ENCODE measurements around the gene HOXC11. TPM values are rescaled to one million over a fixed set of nuclear protein-coding genes. Genes with fewer than 3 reads are reported as not detected.

The HOXC11 gene
- total RNA-seq, 1 donor from 2014 or later: not detected

DNA sequence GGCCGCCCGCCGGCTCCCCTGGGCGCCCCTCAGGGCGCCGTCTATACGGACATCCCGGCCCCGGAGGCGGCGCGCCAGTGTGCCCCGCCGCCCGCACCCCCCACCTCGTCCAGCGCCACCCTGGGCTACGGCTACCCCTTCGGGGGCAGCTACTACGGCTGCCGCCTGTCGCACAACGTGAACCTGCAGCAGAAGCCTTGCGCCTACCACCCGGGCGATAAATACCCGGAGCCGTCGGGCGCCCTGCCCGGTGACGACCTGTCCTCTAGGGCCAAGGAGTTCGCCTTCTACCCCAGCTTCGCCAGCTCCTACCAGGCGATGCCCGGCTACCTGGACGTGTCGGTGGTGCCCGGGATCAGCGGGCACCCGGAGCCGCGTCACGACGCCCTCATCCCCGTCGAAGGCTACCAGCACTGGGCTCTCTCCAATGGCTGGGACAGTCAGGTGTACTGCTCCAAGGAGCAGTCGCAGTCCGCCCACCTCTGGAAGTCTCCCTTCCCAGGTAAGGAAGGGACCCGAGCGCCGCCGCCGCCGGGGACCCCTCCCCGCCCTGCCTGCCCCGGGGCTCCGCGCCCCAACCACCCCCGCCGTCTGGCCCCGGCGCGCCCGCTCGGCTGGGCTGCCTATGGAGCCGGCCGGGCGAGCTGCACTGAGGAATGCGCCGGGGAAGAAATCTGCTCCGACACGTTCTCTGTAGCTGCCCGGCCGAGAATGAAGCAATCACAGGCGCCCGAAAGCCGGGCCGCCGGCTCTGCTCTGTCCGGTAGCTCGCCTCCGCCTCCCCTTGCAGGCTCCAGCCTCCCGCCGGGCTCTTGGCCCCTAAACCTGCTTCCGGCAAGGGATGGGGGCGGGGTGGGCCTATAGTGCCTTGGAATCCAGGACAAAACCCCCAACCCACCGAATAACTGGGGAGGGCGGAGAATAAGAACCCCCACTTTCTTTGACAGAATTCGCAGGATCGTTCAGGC lies 33.5 kb upstream of the HOXC11 start:
- DNase-seq: no peak
- Mint-ChIP-seq H3K36me3 (ENCODE audit: unreplicated experiment) (no peaks in the 10 kb centered on the region), H3K27ac (ENCODE audit: unreplicated experiment) (no peak overlapping the region), H3K4me1 (ENCODE audit: low read depth, unreplicated experiment) (peaks cover 1% of the 10 kb centered on the region), H3K27me3 (ENCODE audit: unreplicated experiment) (peaks cover 54% of the 10 kb centered on the region), H3K4me3 (ENCODE audit: unreplicated experiment) (no peak overlapping the region), H3K9me3 (ENCODE audit: unreplicated experiment) (peaks cover 2% of the 10 kb centered on the region)
- TF ChIP-seq, protein P1, sequence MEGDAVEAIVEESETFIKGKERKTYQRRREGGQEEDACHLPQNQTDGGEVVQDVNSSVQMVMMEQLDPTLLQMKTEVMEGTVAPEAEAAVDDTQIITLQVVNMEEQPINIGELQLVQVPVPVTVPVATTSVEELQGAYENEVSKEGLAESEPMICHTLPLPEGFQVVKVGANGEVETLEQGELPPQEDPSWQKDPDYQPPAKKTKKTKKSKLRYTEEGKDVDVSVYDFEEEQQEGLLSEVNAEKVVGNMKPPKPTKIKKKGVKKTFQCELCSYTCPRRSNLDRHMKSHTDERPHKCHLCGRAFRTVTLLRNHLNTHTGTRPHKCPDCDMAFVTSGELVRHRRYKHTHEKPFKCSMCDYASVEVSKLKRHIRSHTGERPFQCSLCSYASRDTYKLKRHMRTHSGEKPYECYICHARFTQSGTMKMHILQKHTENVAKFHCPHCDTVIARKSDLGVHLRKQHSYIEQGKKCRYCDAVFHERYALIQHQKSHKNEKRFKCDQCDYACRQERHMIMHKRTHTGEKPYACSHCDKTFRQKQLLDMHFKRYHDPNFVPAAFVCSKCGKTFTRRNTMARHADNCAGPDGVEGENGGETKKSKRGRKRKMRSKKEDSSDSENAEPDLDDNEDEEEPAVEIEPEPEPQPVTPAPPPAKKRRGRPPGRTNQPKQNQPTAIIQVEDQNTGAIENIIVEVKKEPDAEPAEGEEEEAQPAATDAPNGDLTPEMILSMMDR (IDR thresholded peaks at IDR 0.05; ENCODE audit: partially characterized antibody, unreplicated experiment): no peak

- Mint-ChIP-seq H3K27ac (ENCODE audit: unreplicated experiment) (no peak overlapping the region), H3K36me3 (ENCODE audit: unreplicated experiment) (no peaks in the 10 kb centered on the region), H3K4me3 (ENCODE audit: unreplicated experiment) (no peak overlapping the region), H3K27me3 (ENCODE audit: unreplicated experiment) (peaks cover 50% of the 10 kb centered on the region), H3K4me1 (ENCODE audit: low read depth, unreplicated experiment) (no peaks in the 10 kb centered on the region), H3K9me3 (ENCODE audit: unreplicated experiment) (peaks cover 2% of the 10 kb centered on the region)
- TF ChIP-seq, protein P1 (IDR thresholded peaks at IDR 0.05; ENCODE audit: partially characterized antibody, unreplicated experiment): no peak
- no peak for DNase-seq
Measured at GRCh38 chr12:53940443-53941014, 32.4 kb upstream of the HOXC11 start.

GRCh38 chr12:53941187-53941586 lies 31.7 kb upstream of the HOXC11 start:
- TF ChIP-seq, protein P1 (IDR thresholded peaks at IDR 0.05; ENCODE audit: partially characterized antibody, unreplicated experiment): no peak
- Mint-ChIP-seq H3K27me3 (ENCODE audit: unreplicated experiment) (peaks cover 47% of the 10 kb centered on the region), H3K9me3 (ENCODE audit: unreplicated experiment) (peaks cover 2% of the 10 kb centered on the region), H3K36me3 (ENCODE audit: unreplicated experiment) (no peaks in the 10 kb centered on the region), H3K27ac (ENCODE audit: unreplicated experiment) (no peak overlapping the region), H3K4me1 (ENCODE audit: low read depth, unreplicated experiment) (no peaks in the 10 kb centered on the region), H3K4me3 (ENCODE audit: unreplicated experiment) (no peak overlapping the region)
- no peak for DNase-seq

DNA sequence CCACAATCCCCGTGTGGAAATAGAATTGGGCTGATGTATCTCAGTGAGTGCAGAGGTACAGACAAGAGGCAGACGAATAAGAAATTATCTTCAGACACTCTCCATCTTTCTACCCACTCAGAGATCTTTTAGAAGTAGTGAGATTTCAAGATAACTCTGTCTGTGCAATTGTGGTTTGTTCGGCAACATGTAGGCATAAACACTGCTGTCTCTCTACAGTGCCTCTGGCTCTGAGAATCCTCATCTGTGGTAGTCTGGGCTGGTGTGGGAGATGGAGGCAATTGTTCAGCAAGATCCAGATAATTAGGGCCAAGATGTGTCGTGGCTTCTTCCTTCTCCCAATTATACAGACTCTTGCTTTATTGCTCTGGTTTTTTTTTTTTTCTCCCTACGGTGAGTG lies 31.2 kb upstream of the HOXC11 start:
- no peak for DNase-seq
- Mint-ChIP-seq H3K4me1 (ENCODE audit: low read depth, unreplicated experiment) (no peaks in the 10 kb centered on the region), H3K27me3 (ENCODE audit: unreplicated experiment) (peaks cover 50% of the 10 kb centered on the region), H3K9me3 (ENCODE audit: unreplicated experiment) (peaks cover 2% of the 10 kb centered on the region), H3K27ac (ENCODE audit: unreplicated experiment) (no peak overlapping the region), H3K36me3 (ENCODE audit: unreplicated experiment) (no peaks in the 10 kb centered on the region), H3K4me3 (ENCODE audit: unreplicated experiment) (no peak overlapping the region)
- TF ChIP-seq, protein P1 (IDR thresholded peaks at IDR 0.05; ENCODE audit: partially characterized antibody, unreplicated experiment): no peak

Data from glutamatergic neuron (in vitro differentiated cells).